Adrenal gland (tissue), 12 donors: ENCODE data around the gene WDR17. TPM values are rescaled to one million over a fixed set of nuclear protein-coding genes. Genes with fewer than 3 reads are reported as not detected.

ENCODE experiments used
- DNase-seq, 7 donors: peaks; one replicate each; pipeline ENCODE4 v3.0.0-alpha.2; 2019 to 2020
- H3K27ac ChIP-seq, 5 donors: fragments of 200-600 bp; sonication (generic) in 4 of 5; 1 replicate in 3 of 5; 2 replicates in 2 of 5; pipeline versions ENCODE4 v1.5.1 to v1.8.0; 2016 to 2020; ENCODE audit warnings: mild to moderate bottlenecking in 1 of 5
- H3K27me3 ChIP-seq: fragments of 200-600 bp; 2 replicates; pipeline ENCODE4 v1.8.0; 2021
- H3K36me3 ChIP-seq, 2 donors: fragments of 200-600 bp; replicated peaks in 1 of 2; 1 replicate in 1 of 2; 2 replicates in 1 of 2; pipeline versions ENCODE4 v1.5.1 to v1.8.0; 2018 to 2022
- H3K4me1 ChIP-seq, 2 donors: fragments of 200-600 bp; replicated peaks in 1 of 2; 1 replicate in 1 of 2; 2 replicates in 1 of 2; pipeline versions ENCODE4 v1.5.1 to v1.8.0; 2018 to 2021
- H3K4me3 ChIP-seq, 4 donors: fragments of 200-600 bp; sonication (generic) in 3 of 4; one replicate each; pipeline ENCODE4 v1.5.1; 2016 to 2018
- H3K9me3 ChIP-seq, 3 donors: fragments of 200-600 bp; sonication (generic) in 1 of 3; replicated peaks in 1 of 3; 1 replicate in 2 of 3; 2 replicates in 1 of 3; pipeline versions ENCODE4 v1.5.1 to v1.8.0; 2016 to 2021
- CTCF ChIP-seq, 6 experiments: fragments of 450-650 bp in 4 of 6; fragments of 200-600 bp in 2 of 6; sonication (generic) in 1 of 6; IDR thresholded peaks; 1 replicate in 5 of 6; 2 replicates in 1 of 6; pipeline versions ENCODE4 v1.5.1 to v1.8.0; 2016 to 2021; ENCODE audit warnings: antibody characterized with exemption in 6 of 6, mild to moderate bottlenecking in 2 of 6, moderate library complexity in 1 of 6
- POLR2A ChIP-seq, 2 donors: fragments of 450-650 bp; IDR thresholded peaks; one replicate each; pipeline ENCODE4 v1.6.1; 2017; ENCODE audit warnings: antibody characterized with exemption in 2 of 2, mild to moderate bottlenecking in 2 of 2, moderate library complexity in 1 of 2
- WGBS, 4 donors: extraction: QIAGEN DNeasy Blood & Tissue Kit in 2 of 4; methylation state at CpG; one replicate each; pipeline versions ENCODE4 v1.1.5 to v1.1.7; 2013 to 2017; 5-methylcytosine and 5-hydroxymethylcytosine counted together
- intact Hi-C, 2 donors: fragments of 100-400 bp; cut with DNase I; formaldehyde crosslinking; loops; one replicate each; pipeline versions ENCODE4 v1.14.1 to v1.15.0; 2022 to 2023
- polyA plus RNA-seq, 3 donors: library from polyadenylated mRNA; stranded (reverse); fragments of 200-250 nt in 2 of 3; fragments of 350-450 nt in 1 of 3; fragmentation: Illumina TruSeq in 1 of 3; extraction: RNeasy Lipid Tissue Mini Kit (QIAGEN cat#74804) in 1 of 3; gene quantifications; one replicate each; pipeline ENCODE4 v1.2.3, GENCODE V29; 2013 to 2014
- total RNA-seq, 9 donors: library from RNA; depleted of rRNA in 4 of 9; stranded (reverse); fragments of >200 nt in 4 of 9; fragments of 120-200 nt in 1 of 9; fragmentation: NEBNext Ultra II Directional in 1 of 9; extraction: Animal tissue kit (Norgen Biotek cat#: 25700) in 1 of 9; gene quantifications; one replicate each; pipeline versions ENCODE4 v1.1.0 to v1.2.4, GENCODE V29; 2013 to 2023
- donor health status: healthy with polysubstance abuse.
- donor health status: Bipolar disorder and iron deficiency.
- donor health status: DM: yes; HTN: yes; CAD: no.
- donor health status: DM: no; HTN: no; CAD: no.
- donor health status: DM: no; HTN: no; CAD: no.
- donor health status: DM: yes; HTN: yes; CAD: no.

The WDR17 gene
- total and polyA plus RNA-seq, 12 donors: 0.81 to 7.7 (median 2.9) TPM

- H3K4me3 ChIP-seq: no peak overlapping the region
- H3K9me3 ChIP-seq: no peaks in the 10 kb centered on the region
- H3K27me3 ChIP-seq: no peaks in the 10 kb centered on the region
- H3K4me1 ChIP-seq: no peaks in the 10 kb centered on the region
- no peak for DNase-seq
- H3K36me3 ChIP-seq: no peaks in the 10 kb centered on the region
- TF ChIP-seq CTCF (IDR thresholded peaks at IDR 0.05) (no peak), POLR2A (IDR thresholded peaks at IDR 0.05) (no peak)
- intact Hi-C loops: no loop called here
- no peak overlapping the region for H3K27ac ChIP-seq
- WGBS, 4 donors: 77 to 87% (median 82%) methylated on average over 2 of the region's 2 CpGs
These were observed 69.0 kb downstream of the WDR17 start for GRCh38 chr4:176134670-176135069.

GRCh38 chr4:176137631-176138030, 72.0 kb downstream of the WDR17 start:
- H3K27ac ChIP-seq: no peak overlapping the region
- H3K4me1 ChIP-seq: no peaks in the 10 kb centered on the region
- no peak for DNase-seq
- intact Hi-C loops: no loop called here
- H3K27me3 ChIP-seq: no peaks in the 10 kb centered on the region
- no peaks in the 10 kb centered on the region for H3K36me3 ChIP-seq
- no peak overlapping the region for H3K4me3 ChIP-seq
- no peaks in the 10 kb centered on the region for H3K9me3 ChIP-seq
- TF ChIP-seq CTCF (IDR thresholded peaks at IDR 0.05): no peak
- no peak for TF ChIP-seq POLR2A (IDR thresholded peaks at IDR 0.05)

- no peaks in the 10 kb centered on the region for H3K4me1 ChIP-seq
- intact Hi-C loops: no loop called here
- no peaks in the 10 kb centered on the region for H3K36me3 ChIP-seq
- no peak for TF ChIP-seq POLR2A (IDR thresholded peaks at IDR 0.05)
- no peak for TF ChIP-seq CTCF (IDR thresholded peaks at IDR 0.05)
- DNase-seq: no peak
- no peaks in the 10 kb centered on the region for H3K27me3 ChIP-seq
- H3K27ac ChIP-seq: no peak overlapping the region
- H3K4me3 ChIP-seq: no peak overlapping the region
- no peaks in the 10 kb centered on the region for H3K9me3 ChIP-seq
These were observed 73.9 kb downstream of the WDR17 start for GRCh38 chr4:176139518-176139917.

GRCh38 chr4:176142253-176142652, 76.6 kb downstream of the WDR17 start:
- H3K27ac ChIP-seq: no peak overlapping the region
- no peaks in the 10 kb centered on the region for H3K4me1 ChIP-seq
- no peak for TF ChIP-seq CTCF (IDR thresholded peaks at IDR 0.05)
- no peak overlapping the region for H3K4me3 ChIP-seq
- 59 to 77% (median 69%) methylated on average over 2 of the region's 2 CpGs for WGBS, 4 donors
- no peak for DNase-seq
- no peaks in the 10 kb centered on the region for H3K9me3 ChIP-seq
- intact Hi-C loops: no loop called here
- H3K36me3 ChIP-seq: no peaks in the 10 kb centered on the region
- H3K27me3 ChIP-seq: no peaks in the 10 kb centered on the region
